Measurements from ENCODE around the gene TFAP2D.
A peak's percentile ranks its signal among the peaks of the same experiment; 100 is the strongest.

Gene TFAP2D

GRCh38 chr6:50818673-50819072 is 105.3 kb downstream of the TFAP2D start, which contains the start of gene TFAP2B:
Gene TFAP2B, plus strand, starts transcription at chr6:50818871. Its CDS starts 21 bp downstream, at chr6:50818892.
- H3K4me1 ChIP-seq (ENCODE audit: control insufficient read depth in 1 of 2, insufficient read depth in 1 of 2, low read depth in 1 of 2, low read length in 1 of 2) = peaks cover 11 to 16% of the 10 kb centered on the region in 2 experiments
- H3K4me3 ChIP-seq (ENCODE audit: low read depth in 1 of 2, low read length in 1 of 2) = peak within 1 kb of the TSS; percentile 21 to 50
- H3K27me3 ChIP-seq = peaks cover 99% of the 10 kb centered on the region
- TF ChIP-seq, protein P1, sequence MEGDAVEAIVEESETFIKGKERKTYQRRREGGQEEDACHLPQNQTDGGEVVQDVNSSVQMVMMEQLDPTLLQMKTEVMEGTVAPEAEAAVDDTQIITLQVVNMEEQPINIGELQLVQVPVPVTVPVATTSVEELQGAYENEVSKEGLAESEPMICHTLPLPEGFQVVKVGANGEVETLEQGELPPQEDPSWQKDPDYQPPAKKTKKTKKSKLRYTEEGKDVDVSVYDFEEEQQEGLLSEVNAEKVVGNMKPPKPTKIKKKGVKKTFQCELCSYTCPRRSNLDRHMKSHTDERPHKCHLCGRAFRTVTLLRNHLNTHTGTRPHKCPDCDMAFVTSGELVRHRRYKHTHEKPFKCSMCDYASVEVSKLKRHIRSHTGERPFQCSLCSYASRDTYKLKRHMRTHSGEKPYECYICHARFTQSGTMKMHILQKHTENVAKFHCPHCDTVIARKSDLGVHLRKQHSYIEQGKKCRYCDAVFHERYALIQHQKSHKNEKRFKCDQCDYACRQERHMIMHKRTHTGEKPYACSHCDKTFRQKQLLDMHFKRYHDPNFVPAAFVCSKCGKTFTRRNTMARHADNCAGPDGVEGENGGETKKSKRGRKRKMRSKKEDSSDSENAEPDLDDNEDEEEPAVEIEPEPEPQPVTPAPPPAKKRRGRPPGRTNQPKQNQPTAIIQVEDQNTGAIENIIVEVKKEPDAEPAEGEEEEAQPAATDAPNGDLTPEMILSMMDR (IDR thresholded peaks at IDR 0.05) = no peak
- H3K36me3 ChIP-seq = no peaks in the 10 kb centered on the region
- H3K9me3 ChIP-seq = no peaks in the 10 kb centered on the region
- H3K27ac ChIP-seq = no peak within 1 kb of the TSS

DNA sequence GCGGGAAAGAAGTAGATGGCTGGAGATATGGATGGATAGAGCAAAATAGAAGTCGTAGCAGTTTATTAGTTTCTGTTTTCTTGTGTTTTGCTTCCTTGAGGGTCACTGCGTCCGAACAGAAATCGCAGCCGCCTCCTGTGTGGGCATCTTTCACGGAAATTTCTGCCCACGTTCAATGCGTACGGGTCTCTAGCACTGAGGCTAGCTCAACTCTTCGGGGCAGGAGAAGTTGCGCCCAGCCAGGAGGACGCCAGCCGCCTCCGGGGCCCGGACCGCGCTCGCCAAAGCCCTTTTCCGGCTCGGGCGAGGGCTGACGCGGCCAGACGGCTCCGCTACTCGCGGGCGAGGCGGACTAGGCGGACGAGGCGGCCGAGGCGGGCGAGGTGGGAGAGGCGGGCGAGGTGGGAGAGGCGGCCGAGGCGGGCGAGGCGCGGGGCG is 106.2 kb downstream of the TFAP2D start:
- no peaks in the 10 kb centered on the region for H3K9me3 ChIP-seq
- peak overlapping the region; percentile 21 to 50 for H3K4me3 ChIP-seq (ENCODE audit: low read depth in 1 of 2, low read length in 1 of 2)
- peaks cover 99% of the 10 kb centered on the region for H3K27me3 ChIP-seq

DNA sequence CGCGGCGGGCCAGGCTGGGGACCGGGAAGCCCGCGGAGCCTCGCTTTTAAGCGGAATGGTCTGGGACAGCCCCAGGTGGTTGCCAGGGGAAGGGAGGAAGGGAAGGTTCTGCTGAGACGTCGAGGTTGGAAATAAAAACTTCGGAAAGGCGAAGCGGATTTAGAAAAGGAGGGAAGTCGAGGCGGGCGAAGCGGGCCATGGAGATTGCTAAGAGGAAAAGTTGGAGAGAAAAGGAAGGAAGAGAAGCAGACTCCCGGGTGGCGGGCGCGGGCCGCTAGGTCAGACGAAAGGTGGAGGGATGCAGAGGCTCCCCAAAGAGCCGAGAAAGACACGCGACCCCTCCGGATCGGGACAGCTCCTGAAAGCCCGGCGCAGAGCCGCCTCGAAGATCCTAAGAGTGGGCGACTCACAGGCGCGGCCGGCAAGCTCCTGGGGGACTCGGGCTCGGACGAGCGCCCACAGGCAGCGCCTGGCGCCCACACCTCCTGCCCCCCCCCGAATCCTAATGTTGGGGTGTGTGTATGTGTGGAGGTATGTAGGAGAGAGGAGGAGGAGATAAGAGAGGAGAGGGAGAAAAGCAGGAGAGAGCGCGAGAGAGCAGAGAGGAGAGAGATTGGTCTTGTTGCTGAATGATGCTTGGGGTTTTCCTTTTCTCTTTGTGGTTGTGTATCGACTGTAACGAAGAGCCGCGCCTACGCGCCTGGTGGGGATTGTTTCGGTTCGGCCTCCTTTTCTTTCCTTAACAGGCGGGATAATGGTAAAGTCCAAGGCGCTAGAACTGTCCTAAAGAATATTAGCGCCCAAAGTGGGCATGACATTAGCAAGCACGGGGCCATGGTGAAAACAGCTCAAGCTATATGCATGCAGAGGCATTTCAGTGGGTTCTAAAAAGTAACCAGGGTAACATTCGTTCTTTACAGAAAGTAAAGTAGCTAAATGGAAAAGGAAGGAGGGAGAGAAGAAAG is 106.9 kb downstream of the TFAP2D start:
- peaks cover 99% of the 10 kb centered on the region for H3K27me3 ChIP-seq
- peaks cover 11 to 16% of the 10 kb centered on the region in 2 experiments for H3K4me1 ChIP-seq (ENCODE audit: control insufficient read depth in 1 of 2, insufficient read depth in 1 of 2, low read depth in 1 of 2, low read length in 1 of 2)
- no peak overlapping the region for H3K27ac ChIP-seq
- no peaks in the 10 kb centered on the region for H3K36me3 ChIP-seq
- H3K4me3 ChIP-seq (ENCODE audit: low read depth in 1 of 2, low read length in 1 of 2) = peak overlapping the region; percentile 21 to 50
- TF ChIP-seq, protein P1 (IDR thresholded peaks at IDR 0.05) = no peak
- no peaks in the 10 kb centered on the region for H3K9me3 ChIP-seq

More for the DNA sequence above, 106.2 kb downstream of the TFAP2D start:
- no peak overlapping the region for H3K27ac ChIP-seq
- peaks cover 11 to 16% of the 10 kb centered on the region in 2 experiments for H3K4me1 ChIP-seq (ENCODE audit: control insufficient read depth in 1 of 2, insufficient read depth in 1 of 2, low read depth in 1 of 2, low read length in 1 of 2)
- no peaks in the 10 kb centered on the region for H3K36me3 ChIP-seq
- TF ChIP-seq, protein P1 (IDR thresholded peaks at IDR 0.05) = no peak

- TF ChIP-seq, protein P1 (IDR thresholded peaks at IDR 0.05) = no peak
- no peak overlapping the region for H3K4me3 ChIP-seq (ENCODE audit: low read depth in 1 of 2, low read length in 1 of 2)
- H3K27me3 ChIP-seq = peaks cover 99% of the 10 kb centered on the region
- H3K36me3 ChIP-seq = no peaks in the 10 kb centered on the region
- H3K9me3 ChIP-seq = no peaks in the 10 kb centered on the region
- no peak overlapping the region for H3K27ac ChIP-seq
- H3K4me1 ChIP-seq (ENCODE audit: control insufficient read depth in 1 of 2, insufficient read depth in 1 of 2, low read depth in 1 of 2, low read length in 1 of 2) = peaks cover 7 to 16% of the 10 kb centered on the region in 2 experiments
Observed at GRCh38 chr6:50820869-50821264, 107.5 kb downstream of the TFAP2D start.

- TF ChIP-seq, protein P1 (IDR thresholded peaks at IDR 0.05) = no peak
- Histone ChIP-seq H3K4me3 (ENCODE audit: low read depth in 1 of 2, low read length in 1 of 2) (no peak overlapping the region), H3K36me3 (no peaks in the 10 kb centered on the region), H3K4me1 (ENCODE audit: control insufficient read depth in 1 of 2, insufficient read depth in 1 of 2, low read depth in 1 of 2, low read length in 1 of 2) (peaks cover 7 to 12% of the 10 kb centered on the region in 2 experiments), H3K27me3 (peaks cover 100% of the 10 kb centered on the region), H3K9me3 (no peaks in the 10 kb centered on the region), H3K27ac (no peak overlapping the region)
Observed at GRCh38 chr6:50821441-50822077, 108.2 kb downstream of the TFAP2D start.

Measured in neutrophil (primary cell).